Activated CD4-positive, alpha-beta T cell treated with anti-CD3 and anti-CD28 coated beads, Interleukin-2, amount 50 U/mL, for 1 hour (primary cell): Measurements from ENCODE around the gene TBC1D2B.

Source experiments
- DNase-seq: peaks from one replicate; pipeline ENCODE4 v3.0.0-alpha.2; 2020

The TBC1D2B gene

DNA sequence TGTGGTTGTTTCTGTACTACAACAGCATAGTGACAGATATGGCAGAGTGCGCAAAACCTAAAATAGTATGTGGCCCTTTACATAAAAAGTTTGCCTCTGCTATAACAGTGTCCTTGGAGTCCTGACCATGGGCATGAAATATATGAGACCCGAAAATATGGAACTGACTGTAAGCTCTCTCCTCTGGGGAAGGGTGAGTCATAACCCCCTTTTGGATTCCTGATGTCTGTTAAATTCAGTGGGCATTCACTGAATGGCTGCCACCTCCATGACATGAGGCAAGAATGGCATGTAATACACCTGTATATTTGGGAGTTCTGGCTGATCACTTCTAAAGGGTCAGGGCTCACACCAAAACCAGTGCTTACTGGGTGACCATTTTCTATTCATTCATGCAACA, 6.1 kb downstream of the TBC1D2B start:
- DNase-seq = no peak

DNA sequence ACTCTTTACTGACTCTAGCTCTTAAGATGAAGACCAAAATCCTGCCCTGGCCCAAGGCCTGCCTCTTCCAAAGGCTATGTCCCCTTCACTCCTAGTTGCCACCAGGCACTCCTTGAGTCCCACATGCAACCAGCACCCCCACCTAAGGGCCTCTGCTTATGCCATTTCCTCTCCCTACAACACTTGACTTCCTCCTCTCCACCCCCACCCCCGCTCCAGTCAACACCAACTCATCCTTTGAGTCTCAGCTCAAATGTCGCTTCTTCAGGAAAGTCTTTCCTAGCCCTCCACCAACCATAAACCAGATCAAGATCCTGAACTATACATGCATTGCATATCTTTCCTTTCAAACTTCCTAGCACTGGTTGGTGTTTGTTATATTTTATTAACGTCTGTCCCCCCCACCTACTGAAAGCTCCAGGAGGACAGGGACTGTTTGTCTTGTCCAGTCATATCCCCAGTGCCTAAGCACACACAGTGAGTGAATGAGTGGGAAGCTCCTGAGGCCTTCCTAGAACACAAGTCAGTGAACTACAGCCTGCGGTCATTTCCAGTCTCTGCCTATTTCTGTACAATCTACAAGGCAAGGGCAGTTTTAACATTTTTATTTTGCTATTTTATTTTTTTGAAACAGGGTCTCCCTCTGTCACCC, 7.3 kb downstream of the TBC1D2B start:
- DNase-seq = no peak

- no peak for DNase-seq
Measured at GRCh38 chr15:78069462-78070029, 8.0 kb downstream of the TBC1D2B start.

GRCh38 chr15:78069052-78069414, 8.5 kb downstream of the TBC1D2B start:
- DNase-seq = no peak

- DNase-seq = no peak
Measured at GRCh38 chr15:78067328-78068228, 9.9 kb downstream of the TBC1D2B start.

- DNase-seq = no peak
Measured at GRCh38 chr15:78065973-78066946, 11.3 kb downstream of the TBC1D2B start.

DNA sequence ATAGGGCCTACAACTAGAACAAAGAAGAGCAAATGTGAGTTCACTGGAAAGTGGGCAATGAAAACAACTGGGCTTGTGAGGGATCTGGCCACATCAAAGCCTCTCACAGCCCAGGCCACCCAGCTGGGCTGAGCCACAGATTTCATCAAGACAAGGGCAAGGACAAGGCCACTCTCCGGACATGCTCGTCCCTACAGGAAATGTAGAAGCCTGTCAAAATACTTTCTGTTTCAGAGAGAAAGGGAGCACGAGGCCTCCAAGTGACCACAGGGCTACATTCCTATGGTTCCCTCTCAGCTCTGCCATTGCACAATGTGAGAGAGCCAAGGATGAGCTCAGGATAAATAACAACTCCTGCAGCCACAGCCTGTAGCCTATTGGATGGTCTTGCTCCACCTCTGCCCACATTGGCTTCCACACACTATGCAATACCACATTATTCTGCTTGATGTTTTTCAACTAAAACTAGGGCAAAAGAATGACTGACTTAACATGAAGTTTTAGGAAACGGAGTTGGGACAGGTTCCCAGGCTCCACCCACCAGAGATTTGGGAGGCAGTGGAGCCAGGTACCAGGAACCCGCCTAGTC, 12.1 kb downstream of the TBC1D2B start:
- DNase-seq = no peak

DNA sequence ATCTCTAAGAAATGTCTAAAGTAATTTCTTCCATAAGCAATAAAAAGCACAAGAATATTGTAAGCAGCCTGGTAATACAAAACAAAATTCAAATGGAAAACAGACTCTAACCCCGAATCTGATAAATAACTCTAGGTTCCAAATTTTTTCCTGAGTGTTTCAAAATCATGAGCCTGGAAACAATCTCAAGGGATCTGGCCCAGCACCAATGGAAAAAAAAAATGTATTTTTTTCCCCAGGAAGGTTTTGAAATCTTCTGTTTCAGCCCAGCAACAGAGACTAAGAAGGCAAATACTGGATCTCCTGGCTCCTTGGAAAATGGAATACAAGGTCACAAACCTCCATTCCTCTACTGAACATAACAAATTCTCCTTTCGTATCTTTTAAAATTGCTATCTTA, 13.0 kb downstream of the TBC1D2B start:
- DNase-seq = no peak

GRCh38 chr15:78063970-78064385, 13.5 kb downstream of the TBC1D2B start:
- DNase-seq = no peak

DNA sequence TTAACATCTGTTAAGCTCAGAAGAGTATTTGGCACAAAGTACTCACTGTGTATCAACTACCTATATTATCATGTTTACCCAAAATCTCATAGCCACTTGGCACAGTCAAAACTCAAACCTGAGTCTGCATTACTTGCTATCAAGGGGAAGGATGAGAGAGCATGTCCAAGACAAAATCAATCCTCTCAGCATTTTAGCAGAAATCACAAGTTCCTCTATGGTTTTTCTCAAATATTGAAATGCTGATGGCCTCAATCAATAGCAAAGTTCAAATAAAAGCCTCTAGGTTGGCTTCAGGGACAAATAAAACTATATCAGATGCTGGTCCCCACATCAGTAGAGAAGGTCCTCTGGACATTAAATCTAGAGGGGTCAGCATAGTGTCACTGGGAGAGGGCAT, 14.3 kb downstream of the TBC1D2B start:
- no peak for DNase-seq

DNA sequence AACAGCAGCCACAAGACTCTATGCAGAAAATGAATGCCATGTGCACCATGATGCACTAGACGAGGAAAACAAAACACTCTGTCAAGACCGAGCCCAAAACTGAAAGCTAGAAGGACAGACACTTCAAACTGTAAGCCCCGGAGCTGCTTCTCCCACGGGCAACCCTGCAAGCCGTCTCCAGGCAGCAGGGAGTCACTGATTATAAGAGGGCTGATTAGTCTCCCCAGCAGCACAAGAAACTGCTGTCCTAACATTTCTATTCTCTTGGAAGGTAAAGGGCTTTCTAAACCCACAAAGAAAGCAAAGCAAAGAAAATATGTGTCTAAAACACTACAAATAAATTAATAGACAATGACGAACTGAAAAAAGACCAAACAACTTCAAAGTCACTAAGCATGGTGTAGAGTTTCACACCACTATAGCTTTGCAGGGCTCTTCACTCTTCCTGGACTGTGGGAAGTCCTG, 15.5 kb downstream of the TBC1D2B start:
- DNase-seq = no peak

DNA sequence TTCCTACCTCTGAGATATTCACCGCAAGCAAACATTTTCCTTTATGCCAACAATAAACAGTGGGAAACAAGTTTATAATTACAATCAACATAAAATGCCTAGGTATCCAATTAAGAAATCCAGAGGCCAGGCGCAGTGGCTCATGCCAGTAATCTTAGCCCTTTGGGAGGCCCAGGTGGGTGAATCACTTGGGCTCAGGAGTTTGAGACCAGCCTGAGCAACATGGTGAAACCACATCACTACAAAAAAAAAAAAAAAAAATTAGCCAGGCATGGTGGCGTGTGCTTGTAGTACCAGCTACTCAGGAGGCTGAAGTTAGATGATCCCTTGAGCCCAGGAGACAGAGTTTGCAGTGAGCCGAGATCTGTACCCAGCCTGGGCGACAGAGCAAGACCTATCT, 17.3 kb downstream of the TBC1D2B start:
- DNase-seq = no peak

DNA sequence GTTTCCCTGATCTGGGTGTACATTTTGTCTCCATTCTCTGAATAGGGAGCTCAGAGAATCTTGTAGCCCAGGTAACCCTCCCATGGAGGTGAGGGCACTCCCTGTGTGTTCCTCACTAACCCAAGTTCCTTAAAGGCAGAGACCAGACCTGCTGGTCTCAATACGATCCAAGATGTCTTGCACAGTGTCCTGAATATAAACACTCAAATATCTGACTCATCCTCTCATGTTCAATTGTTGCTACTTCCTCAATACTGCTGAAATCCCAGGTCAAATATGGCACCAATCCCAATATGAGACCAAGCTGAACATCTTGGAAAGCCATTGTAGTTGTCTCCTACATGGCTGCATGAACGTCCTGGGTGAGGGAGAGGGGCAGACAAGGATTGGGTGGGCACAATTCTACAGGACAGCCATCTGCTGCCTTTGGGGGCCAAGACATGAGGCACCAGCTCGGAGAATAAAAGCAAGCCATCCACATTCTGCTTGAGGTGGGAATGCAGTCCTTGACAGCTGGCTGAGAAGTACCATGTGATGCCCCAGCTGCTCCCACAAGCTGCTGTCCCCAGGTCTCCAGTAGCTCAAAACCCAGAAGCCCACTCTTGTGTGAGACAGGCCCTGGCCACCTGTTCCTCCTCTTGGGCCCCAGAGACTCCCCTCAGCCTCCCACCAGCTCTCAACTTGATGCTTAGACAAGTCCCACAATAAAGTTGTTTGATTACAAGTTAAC, 18.2 kb downstream of the TBC1D2B start:
- DNase-seq = no peak

DNA sequence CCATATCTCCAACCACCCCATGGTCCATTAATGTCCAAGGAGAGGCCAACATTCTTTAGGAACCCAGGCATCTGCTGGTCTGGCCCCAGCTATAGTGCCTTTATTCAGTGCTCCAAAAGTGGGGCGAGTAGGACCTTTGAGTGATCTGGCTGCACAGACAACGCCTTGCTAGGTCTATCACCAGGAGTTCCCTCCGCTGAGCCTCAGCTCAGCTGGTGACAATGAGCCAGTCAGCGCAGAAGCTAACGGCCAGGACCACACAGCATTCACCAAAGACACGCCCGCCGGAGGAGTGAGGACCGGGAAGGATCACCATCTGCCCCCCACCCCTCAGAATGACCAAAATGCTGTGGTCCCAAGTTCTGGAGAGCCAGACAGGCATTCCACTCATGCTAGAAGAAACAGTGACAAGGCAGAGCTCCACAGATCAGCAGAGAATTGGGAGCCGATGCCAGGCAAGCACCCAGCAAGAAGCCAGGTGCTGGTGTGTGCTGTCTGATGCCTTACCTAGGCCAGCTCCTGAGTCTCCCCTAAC, 19.0 kb downstream of the TBC1D2B start:
- no peak for DNase-seq

- DNase-seq = no peak
Measured at GRCh38 chr15:78057803-78058202, 19.7 kb downstream of the TBC1D2B start.

- DNase-seq = no peak
Measured at GRCh38 chr15:78056714-78057269, 20.7 kb downstream of the TBC1D2B start.

DNA sequence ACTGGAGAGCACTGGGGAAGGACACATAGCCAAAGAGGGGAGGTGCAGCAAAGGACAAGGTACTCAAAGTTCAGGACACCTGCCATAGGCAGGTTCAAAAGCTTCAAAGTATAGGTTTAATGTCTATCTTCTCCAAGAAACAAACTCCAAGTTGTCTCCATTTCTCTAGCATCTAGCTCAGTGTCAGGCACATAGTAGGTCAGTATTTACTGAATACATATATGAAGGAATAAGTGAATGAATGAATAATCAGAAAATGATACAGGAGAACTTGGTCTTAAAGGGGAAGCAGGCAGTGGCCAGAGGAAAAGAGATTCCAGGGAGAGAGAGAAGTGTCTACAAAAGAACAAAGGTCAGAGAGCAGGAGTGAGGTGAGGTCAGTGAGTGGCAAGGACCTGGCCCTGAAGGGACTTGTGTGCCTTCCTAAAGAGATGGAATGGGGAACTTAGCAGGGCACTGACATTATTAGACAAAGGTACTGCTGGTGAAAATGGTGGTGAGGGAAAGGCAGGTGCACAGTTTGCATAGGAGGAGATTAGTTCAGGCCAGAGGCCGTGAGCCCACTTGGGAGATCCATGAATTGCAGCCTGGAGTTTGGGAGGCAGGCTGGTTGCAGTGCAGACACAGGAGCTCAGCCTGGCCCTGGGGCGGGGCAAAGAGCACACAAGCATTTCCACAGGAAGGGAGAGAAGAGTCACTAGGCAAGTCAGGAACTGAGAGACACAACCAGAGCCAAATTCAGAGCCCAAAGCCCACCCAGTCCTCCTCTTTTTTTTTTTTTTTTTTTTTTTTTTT, 21.4 kb downstream of the TBC1D2B start:
- DNase-seq = no peak

DNA sequence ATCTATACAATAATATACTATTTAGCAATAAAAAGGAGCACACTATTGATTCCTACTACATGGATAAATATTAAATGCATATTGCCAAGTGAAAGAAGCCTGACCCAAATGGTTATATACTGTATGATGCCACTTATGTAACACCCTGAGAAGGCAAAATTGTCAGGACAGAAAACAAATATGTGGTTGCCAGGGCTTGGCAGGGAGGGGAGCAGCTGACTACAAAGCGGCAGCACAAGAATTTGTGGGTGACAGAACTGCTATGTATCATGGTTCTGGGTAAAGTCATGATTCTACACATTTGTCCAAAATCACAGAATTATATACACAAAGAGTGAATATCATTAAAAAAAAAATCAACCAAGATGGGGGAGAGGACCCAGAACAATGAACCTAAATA, 22.5 kb downstream of the TBC1D2B start:
- peak; percentile 39 for DNase-seq

DNA sequence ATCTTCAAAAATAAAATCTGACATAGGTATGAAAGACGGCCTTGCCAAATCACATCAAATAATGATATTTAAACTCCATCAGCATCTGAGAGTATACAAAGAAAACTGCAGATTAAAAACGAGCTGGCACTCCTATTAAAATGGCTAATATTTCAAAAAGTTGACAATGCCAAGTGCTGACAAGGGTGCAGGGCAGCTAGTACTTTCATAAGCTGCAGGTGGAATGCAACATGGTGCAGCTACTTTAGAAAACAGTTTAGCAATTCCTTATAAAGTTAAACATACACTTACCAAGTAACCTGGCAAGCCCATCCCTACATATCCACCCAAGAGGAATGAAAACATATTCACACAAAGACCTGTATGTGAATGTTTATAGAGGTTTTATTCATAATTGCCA, 23.0 kb downstream of the TBC1D2B start:
- no peak for DNase-seq

- DNase-seq = no peak
Measured at GRCh38 chr15:78052545-78052944, 25.0 kb downstream of the TBC1D2B start.
